GM19043 (cell line): ENCODE measurements around the gene UQCRH.
"Not testable (repeated sequence)": the region's sequence is repeated elsewhere in the genome, so short reads cannot be mapped to it uniquely, and the experiment has no call there.

Experiments used
- ATAC-seq: cut with Tn5 transposase; IDR thresholded peaks from one replicate; pipeline ENCODE4 v1.9.1; 2021; ENCODE audit warnings: low read depth; ENCODE audit not compliant: unreplicated experiment

Gene UQCRH

DNA sequence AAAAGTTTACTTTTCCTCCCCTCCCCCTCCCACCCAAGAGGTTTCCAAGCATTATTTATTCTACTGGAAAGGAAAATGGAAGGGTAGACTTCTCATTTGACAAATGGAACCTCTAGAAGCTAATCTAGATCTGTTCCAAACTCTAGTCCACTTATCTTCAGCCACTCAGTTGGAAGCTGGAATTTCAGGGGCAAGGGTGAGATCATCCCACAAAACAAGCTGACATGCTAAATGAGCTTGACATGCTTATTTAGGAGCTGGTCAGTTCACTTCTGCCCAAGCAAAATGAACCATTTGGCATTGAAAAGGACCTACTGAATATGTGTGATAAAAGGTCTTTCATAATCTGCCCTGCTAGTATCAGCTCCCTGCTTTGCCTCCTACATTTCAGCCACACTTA, 5.1 kb upstream of the UQCRH start:
- no peak for ATAC-seq

DNA sequence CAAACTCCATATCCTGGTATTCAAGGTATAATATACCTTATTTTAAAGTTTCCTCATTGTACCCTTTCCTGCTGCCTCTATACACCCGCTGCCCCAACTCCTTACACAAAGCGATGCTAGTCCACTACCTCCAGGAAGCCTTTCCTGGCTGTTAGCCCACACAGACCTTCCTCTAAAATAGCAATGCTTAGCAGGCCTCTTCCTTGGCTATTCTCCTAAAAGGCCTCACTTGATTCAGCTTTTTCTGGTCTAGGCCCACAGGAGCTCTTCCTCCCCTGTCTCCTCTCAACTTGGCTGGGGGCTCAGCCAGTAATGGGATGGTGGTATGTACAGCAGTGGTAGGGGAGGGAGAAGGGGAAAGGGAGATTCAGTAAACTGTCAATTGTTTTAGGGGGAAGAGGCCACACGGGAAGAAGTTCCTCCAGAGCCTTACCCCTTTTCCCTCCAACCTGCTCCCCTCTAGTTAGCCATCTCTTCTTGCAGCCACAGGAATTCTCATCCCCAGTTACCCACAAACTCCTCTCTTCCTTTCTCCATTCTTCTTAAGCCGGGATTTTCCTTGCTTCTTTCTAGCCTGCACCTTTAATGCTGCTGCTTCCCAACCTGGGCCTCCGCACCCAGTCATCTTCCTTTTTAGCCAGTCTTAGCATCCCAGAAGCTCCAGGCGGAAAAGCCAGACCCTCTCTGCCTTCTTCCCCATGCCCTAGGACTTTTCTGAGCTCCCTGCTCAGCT, 2.7 kb upstream of the UQCRH start:
- ATAC-seq, result no peak

DNA sequence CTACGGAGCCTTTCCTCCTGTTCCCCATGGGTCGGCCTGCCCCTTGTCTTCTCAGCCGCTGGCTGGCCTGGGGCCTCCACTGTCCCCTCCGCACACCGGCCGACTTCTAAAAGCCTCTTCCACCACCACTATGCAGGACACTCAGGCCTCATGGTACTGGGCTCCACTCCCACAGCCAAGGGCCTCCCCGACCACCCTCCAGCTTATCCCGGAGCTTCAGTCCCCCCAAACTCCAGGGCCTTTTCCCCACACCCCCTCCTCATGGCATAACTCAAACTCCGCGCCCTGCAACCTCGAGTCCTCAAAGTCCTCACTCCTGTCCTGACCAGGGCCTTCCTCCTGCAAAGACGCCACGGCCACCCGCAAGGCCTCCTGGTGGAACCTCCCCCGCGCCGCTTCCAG, 2.1 kb upstream of the UQCRH start:
- no peak for ATAC-seq

DNA sequence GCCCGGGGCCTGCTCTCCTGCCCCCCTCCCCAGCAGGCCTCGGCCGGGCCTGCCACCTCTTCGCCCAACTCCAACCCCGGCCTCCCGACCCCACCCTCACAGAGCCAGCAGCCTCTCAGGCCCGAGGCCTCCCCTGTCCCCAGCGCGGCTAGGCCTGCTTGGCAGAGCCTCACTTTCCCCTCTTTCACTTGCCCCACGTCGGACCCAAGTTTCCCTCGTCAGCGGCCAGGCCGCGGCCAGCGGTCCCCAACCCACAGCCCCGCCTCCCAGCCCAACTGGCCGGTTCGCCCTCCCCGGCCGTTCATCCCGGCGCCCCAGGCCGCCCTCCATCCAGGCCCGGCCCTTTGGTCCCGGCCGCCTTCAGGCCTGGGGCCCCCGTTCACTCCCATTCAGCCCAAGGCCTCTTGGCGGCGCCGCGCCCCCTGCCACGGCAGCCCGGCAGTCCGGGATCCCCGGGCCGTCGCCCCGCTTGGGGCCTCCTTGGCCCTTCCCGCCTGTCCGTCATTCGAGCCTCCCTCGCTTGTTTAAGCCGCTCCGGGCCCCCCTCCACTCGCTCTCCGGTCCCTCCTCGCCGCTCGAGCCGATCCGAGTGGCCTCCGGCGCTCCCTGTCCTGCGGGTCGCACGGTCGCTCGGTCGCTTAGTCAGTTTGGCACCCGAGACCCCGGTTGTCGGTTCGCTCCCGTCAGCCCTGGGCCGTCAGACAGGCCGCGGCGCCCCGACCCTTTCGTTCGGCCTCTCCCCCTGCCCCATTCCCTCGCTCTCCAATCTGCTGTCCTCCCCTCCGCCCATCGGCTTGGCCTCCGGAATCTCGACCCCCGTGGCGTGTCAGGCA, 1.5 kb upstream of the UQCRH start:
- no peak for ATAC-seq

DNA sequence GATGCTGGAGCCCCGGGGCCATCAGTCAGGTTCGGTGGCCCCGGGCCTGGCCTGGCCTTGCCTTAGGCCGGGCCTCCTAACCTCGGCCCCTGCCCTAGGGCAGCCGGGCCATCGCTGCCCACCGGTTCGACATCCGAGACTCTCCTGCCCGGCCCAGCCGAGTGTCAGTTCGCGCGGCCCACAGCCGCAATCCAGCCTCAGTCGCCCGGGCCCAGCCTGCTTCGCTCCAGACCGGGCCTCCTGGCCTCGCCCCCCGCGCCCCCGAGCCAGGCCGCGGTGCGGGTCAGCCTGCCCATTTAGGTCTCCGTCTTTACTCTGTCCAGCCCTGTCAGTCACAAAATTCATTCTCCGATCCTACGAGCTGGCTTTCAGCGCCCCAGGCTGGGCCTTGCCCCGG, 859 bp upstream of the UQCRH start:
- ATAC-seq, result no peak

DNA sequence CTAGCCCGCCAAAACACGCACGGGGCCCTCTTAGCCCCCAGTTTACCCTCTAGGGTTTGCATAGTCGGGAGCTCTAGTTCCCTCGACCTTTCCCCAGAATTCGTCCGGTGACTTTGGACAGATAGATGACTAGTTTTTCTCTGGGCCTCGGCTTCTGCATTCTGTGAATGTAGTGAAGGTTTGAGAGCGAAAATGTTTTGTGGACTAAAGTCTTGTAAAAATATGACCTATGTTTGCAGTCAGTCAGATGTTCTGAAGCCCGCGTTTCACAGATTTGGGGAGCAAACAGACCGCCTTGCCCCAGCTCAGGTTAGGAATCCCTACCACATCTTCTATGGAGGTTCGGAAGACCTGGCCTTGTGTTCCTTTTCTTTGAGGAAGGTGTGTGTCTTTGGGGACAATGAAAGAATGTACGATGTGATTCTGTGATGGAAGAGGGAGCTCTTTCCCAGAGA, 401 bp downstream of the UQCRH start:
- ATAC-seq, result no peak

DNA sequence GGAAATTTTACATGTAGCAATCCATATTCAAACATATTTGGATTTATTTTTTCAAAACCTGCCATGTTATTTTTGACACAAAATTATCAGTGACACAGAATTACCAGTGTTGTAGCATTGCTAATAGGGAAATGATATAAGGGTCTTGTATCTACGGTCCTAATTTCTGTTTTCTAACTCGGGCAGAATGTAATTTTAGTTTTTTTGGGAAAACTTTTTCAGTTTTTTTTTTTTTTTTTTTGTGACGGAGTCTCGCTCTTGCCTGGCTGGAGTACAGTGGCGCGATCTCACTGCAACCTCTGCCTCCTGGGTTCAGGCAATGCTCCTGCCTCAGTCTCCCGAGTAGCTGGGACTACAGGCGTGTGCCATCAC, 2.6 kb downstream of the UQCRH start:
- no peak for ATAC-seq

DNA sequence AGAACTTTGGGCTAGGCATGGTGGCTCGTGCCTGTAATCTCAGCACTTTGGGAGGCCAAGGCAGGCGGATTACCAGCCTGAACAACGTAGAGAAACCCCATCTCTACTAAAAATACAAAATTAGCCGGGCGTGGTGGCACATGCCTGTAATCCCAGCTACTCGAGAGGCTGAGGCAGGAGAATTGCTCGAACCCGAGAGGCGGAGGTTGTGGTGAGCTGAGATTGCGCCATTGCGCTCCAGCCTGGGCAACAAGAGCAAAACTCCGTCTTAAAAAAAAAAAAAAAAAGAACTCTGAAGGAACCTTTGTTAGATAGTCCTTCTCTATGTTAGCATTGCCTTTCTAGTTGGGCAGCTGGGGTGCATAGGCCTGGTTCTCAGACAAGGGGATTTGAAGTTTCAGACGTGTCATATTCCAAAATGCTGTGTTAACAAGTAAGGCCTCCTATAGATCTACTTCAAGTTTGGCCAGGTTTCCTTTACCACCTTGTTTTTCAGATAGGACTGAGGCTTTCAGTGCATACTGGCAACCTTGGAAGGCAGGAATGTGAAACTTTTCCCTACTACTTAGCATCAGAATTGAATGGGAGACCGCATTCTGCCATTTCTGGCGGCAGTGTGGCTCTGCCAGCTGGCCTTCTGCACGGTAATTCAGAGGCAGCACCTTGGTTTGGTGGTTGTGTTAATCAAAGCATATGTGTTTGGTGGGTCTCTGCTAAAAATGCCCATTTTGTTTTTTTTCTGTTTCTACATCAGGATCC, 6.1 kb downstream of the UQCRH start:
- no peak for ATAC-seq

DNA sequence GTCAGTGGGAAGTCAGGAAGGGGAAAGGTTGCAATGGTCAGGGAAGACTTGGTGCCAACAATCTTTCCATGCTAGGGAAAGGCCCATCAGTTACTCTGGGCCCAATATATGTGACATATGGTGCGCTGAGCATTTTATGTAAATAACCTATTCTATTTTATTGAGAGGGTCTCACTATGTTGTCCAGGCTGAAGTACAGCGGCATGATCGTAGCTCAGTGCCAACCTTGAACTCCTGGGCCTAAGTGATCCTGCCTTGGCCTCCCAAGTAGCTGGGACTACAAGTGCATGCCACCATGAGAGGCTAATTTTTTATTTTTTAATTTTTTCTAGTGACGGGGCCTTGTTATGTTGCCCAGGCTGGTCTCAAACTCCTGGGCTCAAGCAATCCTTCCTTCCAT, 6.8 kb downstream of the UQCRH start:
- ATAC-seq, result no peak

DNA sequence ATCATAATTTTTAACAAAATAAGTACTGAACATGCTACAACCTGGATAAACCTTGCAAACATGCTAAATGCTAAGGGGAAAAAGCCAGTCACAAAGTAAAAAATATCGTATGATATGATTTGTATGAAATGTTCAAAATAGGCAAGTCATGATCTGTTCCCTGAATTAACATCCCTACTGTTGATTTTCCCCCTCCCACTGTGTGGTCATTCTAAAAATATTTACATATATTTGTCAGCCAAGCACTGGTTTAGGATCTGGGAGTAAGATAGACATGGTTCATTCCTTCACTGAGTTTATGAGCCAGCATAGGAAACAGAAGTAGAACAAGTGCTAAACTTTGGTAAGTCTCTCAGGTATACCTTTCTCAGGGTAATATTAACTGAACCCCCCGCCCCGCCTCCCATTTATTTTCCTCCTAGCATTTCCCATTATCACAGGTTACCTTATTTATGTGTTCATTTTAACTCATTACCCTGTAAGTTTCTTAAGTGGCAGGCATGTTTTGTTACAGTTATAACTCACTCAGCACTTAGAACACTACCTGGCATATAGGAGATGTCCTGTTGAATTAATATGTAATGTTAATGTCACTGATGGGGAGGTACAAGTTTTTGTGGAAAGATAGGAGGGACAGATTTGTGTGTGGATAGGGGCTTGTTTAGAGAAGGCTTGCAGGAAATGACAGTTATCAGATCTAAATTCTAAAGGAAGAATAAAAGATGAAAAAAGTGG, 12.3 kb downstream of the UQCRH start:
- ATAC-seq, result no peak

DNA sequence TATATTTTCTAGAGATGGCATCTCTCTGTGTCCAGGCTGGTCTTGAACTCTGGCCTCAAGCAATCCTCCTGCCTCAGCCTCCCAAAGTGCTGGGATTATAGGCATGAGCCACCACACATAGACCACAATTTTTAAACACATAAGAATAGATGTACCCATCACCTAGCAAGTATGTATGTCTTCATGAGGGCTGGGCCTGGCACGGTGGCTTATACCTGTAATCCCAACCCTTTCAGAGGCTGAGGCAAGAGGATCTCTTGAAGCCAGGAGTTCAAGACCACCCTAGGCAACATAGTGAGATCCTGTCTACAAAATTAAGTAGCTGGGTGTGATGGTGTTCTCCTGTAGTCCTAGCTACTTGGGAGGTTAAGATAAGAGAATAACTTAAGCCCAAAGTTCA, 13.8 kb downstream of the UQCRH start:
- no peak for ATAC-seq

DNA sequence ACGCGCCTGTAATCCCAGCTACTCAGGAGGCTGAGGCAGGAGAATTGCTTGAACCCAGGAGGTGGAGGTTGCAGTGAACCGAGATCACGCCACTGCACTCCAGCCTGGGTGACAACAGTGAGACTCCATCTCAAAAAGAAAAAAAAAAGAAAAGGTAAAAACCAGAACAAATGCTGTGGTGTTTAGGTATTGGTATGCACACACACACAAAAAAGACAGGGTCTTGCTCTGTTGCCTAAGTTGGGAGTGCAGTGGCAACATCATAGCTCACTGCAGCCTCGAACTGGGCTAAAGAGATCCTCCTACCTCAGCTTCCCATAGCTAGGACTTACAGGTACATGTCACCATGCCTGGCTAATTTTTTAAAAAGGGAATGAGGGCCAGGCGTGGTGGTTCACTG, 15.8 kb downstream of the UQCRH start:
- not testable (repeated sequence) for ATAC-seq

DNA sequence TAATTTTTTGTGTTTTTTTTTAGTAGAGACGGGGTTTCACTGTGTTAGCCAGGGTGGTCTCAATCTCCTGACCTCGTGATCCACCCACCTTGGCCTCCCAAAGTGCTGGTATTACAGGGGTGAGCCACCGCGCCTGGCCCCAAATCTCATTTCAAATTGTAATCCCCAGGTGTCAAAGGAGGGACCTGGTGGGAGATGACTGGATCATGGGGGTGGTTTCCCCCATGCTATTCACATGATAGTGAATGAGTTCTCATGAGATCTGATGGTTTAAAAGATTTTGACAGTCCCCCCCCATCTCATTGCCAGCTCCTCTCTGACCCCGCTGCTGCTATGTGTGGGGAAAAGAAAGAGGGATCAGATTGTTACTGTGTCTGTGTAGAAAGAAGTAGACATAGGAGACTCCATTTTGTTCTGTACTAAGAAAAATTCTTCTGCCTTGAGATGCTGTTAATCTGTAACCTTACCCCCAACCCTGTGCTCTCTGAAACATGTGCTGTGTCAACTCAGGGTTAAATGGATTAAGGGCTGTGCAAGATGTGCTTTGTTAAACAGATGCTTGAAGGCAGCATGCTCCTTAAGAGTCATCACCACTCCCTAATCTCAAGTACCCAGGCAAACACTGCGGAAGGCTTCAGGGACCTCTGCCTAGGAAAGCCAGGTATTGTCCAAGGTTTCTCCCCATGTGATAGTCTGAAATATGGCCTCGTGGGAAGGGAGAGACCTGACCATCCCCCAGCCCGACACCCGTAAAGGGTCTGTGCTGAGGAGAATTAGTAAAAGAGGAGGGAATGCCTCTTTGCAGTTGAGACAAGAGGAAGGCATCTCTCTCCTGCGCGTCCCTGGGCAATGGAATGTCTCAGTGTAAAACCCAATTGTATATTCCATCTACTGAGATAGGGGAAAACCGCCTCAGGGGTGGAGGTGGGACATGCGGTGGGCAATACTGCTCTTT, 16.7 kb downstream of the UQCRH start:
- ATAC-seq, result not testable (repeated sequence)

DNA sequence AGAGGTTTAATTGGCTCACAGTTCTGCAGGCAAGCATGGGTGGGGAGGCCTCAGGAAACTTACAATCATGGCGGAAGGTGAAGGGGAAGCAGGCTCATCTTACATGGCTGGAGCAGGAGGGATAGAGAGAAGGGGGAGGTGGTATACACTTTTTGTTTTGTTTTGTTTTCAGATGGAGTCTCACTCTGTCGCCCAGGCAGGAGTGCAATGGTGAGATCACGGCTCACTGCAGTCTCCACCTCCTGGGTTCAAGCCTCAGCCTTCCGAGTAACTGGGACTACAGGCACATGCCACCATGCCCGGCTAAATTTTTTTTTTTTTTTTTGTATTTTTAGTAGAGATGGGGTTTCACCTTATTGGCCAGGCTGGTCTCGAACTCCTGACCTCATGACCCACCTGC, 18.7 kb downstream of the UQCRH start:
- not testable (repeated sequence) for ATAC-seq

DNA sequence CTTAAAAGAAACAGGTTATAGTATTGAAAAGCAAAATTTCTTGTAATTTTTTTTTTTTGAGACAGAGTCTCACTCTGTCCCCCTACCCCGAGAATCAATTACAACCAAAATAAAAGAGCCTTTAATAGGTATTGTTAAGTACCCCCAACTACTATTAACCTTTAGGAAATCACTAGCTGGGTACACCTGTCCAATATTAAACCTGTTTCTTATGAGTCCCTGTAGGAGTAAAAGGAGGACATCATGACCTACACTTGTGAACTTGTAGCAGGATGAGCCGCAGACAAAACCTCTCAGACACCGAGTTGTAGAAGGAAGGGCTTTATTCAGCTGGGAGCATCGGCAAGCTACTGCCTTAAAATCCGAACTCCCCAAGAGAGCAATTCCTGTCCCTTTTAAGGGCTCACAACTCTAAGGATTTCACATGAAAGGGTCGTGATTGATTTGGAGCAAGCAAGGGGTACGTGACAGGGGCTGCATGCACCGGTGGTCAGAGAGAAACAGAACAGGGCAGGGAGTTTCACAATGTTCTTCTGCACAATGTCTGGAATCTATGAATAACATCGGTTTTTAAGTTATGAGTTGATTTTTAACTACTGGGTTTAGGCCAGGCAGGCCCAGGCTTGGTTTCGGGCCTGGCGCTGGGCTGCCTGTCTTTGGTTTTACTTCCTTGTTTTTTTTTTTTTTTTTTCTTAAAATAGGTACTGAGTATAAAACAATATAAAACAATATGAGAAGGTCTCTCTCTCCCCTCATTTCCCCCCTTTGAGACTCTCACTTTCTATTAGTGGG, 22.0 kb downstream of the UQCRH start:
- not testable (repeated sequence) for ATAC-seq

DNA sequence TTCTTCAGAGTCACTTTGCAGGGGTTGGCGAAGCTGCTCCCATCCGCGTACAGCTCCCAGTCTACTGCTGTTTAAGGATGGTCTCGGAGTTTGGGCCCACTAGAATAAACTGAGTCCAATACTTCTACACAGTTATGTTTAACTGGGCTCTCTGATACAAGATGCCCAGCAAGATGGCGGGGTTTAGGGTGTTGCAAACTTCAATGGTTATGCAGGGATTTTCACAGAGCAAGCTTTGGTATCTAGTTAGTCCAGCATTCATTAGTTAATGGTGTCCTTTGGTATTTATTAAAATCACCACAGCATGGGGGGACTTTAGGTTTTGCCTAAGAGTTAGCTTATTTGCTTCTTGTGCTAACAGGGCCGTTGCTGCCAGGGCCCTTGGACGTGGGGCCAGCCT, 24.7 kb downstream of the UQCRH start:
- not testable (repeated sequence) for ATAC-seq

DNA sequence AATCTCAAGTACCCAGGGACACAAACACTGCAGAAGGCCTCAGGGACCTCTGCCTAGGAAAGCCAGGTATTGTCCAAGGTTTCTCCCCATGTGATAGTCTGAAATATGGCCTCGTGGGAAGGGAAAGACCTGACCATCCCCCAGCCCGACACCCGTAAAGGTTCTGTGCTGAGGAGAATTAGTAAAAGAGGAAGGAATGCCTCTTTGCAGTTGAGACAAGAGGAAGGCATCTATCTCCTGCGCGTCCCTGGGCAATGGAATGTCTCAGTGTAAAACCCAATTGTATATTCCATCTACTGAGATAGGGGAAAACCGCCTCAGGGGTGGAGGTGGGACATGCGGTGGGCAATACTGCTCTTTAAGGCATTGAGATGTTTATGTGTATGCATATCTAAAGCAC, 26.3 kb downstream of the UQCRH start:
- ATAC-seq, result not testable (repeated sequence)

DNA sequence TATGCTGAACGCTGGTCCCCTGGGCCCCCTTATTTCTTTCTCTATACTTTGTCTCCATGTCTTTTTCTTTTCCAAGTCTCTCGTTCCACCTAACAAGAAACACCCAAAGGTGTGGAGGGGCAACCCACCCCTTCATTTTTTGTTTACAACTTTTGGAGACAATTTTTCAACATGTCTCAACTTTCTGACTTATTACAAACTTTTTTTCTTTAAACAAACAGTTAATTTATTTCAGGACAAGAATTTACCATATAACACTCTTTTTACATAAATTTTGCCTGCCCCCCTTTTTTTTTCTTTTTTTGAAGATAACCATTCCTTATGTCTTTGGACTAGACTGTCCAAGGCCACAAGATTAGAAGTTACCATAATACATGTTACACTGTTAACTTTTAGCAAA, 26.9 kb downstream of the UQCRH start:
- ATAC-seq, result not testable (repeated sequence)
